Measurements from ENCODE around the gene SLC2A1. TPM values are rescaled to one million over a fixed set of nuclear protein-coding genes. Genes with fewer than 3 reads are reported as not detected.

Gene SLC2A1
- total and polyA plus RNA-seq, 9 of the 15 experiments (the other 6 are each of a cell fraction or from before 2014, with no cell fraction given): 12.6 to 153 (median 48.0) TPM

- intact Hi-C loops (cut with micrococcal nuclease): no loop called here
- DNase-seq (ENCODE audit: extremely low read depth in 1 of 4, low spot score in 3 of 4) (no peak), ATAC-seq (no peak), FAIRE-seq (no peak)
- ChIA-PET CTCF (ENCODE audit: low intra/inter-chr PET ratio) (interaction anchor here (0.6 kb wide), 1 partner anchor 13 kb away, joined by 3 read pairs; no protein-coding TSS in a partner anchor), POLR2A (interaction anchor here (0.5 to 2.2 kb wide), 12 partner anchors 8 to 190 kb away, joined by 3 to 12 read pairs (median 4); partner anchors contain the start of genes C1orf50 and P3H1)
- Histone ChIP-seq H3K4me2 (ENCODE audit: insufficient read depth, low read length) (peak overlapping the region; percentile 94), H3K79me2 (ENCODE audit: control insufficient read depth, insufficient read depth, low read length) (peaks cover 89% of the 10 kb centered on the region), H3K4me3 (peak overlapping the region; percentile 91), H4K20me1 (replicated peaks; ENCODE audit: control insufficient read depth, insufficient read depth, low read length) (peaks cover 53% of the 10 kb centered on the region), H3K36me3 (ENCODE audit: control insufficient read depth, insufficient read depth, low read length) (peaks cover 49% of the 10 kb centered on the region), H3K27ac (ENCODE audit: extremely low read depth, low read depth, low read length) (peak overlapping the region; percentile 92), H3K9me1 (ENCODE audit: control insufficient read depth, insufficient read depth, low read length) (peaks cover 36% of the 10 kb centered on the region), H3K27me3 (ENCODE audit: control insufficient read depth in 2 of 2, insufficient read depth in 2 of 2, low read length in 2 of 2) (no peaks in the 10 kb centered on the region), H3K9me3 (replicated peaks; ENCODE audit: control insufficient read depth, insufficient read depth, low read depth, low read length) (no peaks in the 10 kb centered on the region), H2AFZ (ENCODE audit: low read depth, low read length) (no peak overlapping the region), H3K4me1 (replicated peaks in 1 of 2; ENCODE audit: control insufficient read depth in 2 of 2, insufficient read depth in 2 of 2, low read length in 2 of 2) (peaks cover 70 to 76% of the 10 kb centered on the region in 2 experiments), H3K9ac (ENCODE audit: insufficient read depth in 1 of 2, low read depth in 2 of 2, low read length in 2 of 2) (peak overlapping the region; percentile 79 to 97; a peak in 3 of 4 replicates)
- WGBS (ENCODE audit: insufficient coverage, low coverage, missing lambda C conversion rate): 13% methylated on average over 3 of the region's 3 CpGs
- in situ Hi-C loops (cut with MboI): no loop called here
- no TSS peak for BruUV-seq (replicated peaks)
- TF ChIP-seq ZBTB40 (IDR thresholded peaks at IDR 0.05) (peak; percentile 30; the same call in 1 of the 2 replicates), ZBTB40 (CRISPR knock-in tag; IDR thresholded peaks at IDR 0.05) (no peak), E2F1 (CRISPR knock-in tag; IDR thresholded peaks at IDR 0.05) (no peak), EWSR1 (IDR thresholded peaks at IDR 0.05; ENCODE audit: borderline replicate concordance, low read depth, partially characterized antibody) (no peak), U2AF1 (optimal IDR thresholded peaks at IDR 0.05; ENCODE audit: low read depth, low read length) (no peak), SPI1 (IDR thresholded peaks at IDR 0.05; ENCODE audit: borderline replicate concordance, low read depth, low read length) (0 out of 2 replicates have a peak, but pooled peaks have one; percentile 40), SRF (CRISPR knock-in tag; IDR thresholded peaks at IDR 0.05) (0 out of 4 replicates have a peak, but pooled peaks of 1 of the 2 experiments have one; percentile 9), ZBTB9 (CRISPR knock-in tag; IDR thresholded peaks at IDR 0.05) (no peak), RBM25 (IDR thresholded peaks at IDR 0.05; ENCODE audit: low read depth, low read length, severe bottlenecking) (peak; percentile 91), TCF7 (IDR thresholded peaks at IDR 0.05; ENCODE audit: borderline replicate concordance) (0 out of 2 replicates have a peak, but pooled peaks have one; percentile 19)
Observed at GRCh38 chr1:42956739-42957138, 1.9 kb downstream of the SLC2A1 start.
